HEK293T (cell line): ENCODE measurements around the gene TNNI3.

Source experiments
- CTCF ChIA-PET: fragments of 350-600 bp; formaldehyde crosslinking; extraction: SDS; loops from one replicate; lab custom pipeline; 2021; ENCODE audit warnings: antibody characterized with exemption, inconsistent platforms; lab: Yijun Ruan, JAX
- POLR2A ChIA-PET: fragments of 350-600 bp; formaldehyde crosslinking; extraction: SDS; loops from one replicate; lab custom pipeline; 2020; ENCODE audit warnings: antibody characterized with exemption, inconsistent platforms; lab: Yijun Ruan, JAX
- DNase-seq: peaks from one replicate; pipeline ENCODE4 v3.0.0; 2012; ENCODE audit warnings: mixed read lengths; ENCODE audit errors: extremely low spot score
- ARNT ChIP-seq: fragments of 450-650 bp; IDR thresholded peaks from 2 replicates; pipeline ENCODE4 v1.6.1; 2017; ENCODE audit warnings: mild to moderate bottlenecking
- BHLHE40 ChIP-seq: fragments of 450-650 bp; IDR thresholded peaks from 2 replicates; pipeline ENCODE4 v1.6.1; 2016; ENCODE audit warnings: mild to moderate bottlenecking, moderate library complexity, borderline replicate concordance
- CTBP1 ChIP-seq: fragments of 450-650 bp; IDR thresholded peaks from 2 replicates; pipeline ENCODE4 v1.6.1; 2016; ENCODE audit warnings: borderline replicate concordance
- ELF4 ChIP-seq: fragments of 450-650 bp; IDR thresholded peaks from 2 replicates; pipeline ENCODE4 v1.6.1; 2017; ENCODE audit warnings: antibody characterized with exemption
- FOXA1 ChIP-seq: fragments of 450-650 bp; IDR thresholded peaks from 2 replicates; pipeline ENCODE4 v1.6.1; 2016; ENCODE audit warnings: mild to moderate bottlenecking
- FOXK2 ChIP-seq: fragments of 450-650 bp; IDR thresholded peaks from 2 replicates; pipeline ENCODE4 v1.6.1; 2016; ENCODE audit warnings: mild to moderate bottlenecking
- FOXM1 ChIP-seq: fragments of 450-650 bp; IDR thresholded peaks from 2 replicates; pipeline ENCODE4 v1.6.1; 2017; ENCODE audit warnings: mild to moderate bottlenecking, borderline replicate concordance
- HDGF ChIP-seq: fragments of 450-650 bp; IDR thresholded peaks from 2 replicates; pipeline ENCODE4 v1.6.1; 2017; ENCODE audit warnings: antibody characterized with exemption, borderline replicate concordance
- L3MBTL2 ChIP-seq: fragments of 450-650 bp; conservative IDR thresholded peaks from 2 replicates; pipeline ENCODE4 v1.6.1; 2016; ENCODE audit warnings: mild to moderate bottlenecking
- LEF1 ChIP-seq: fragments of 450-650 bp; IDR thresholded peaks from 2 replicates; pipeline ENCODE4 v1.6.1; 2017; ENCODE audit warnings: mild to moderate bottlenecking, borderline replicate concordance
- NFRKB ChIP-seq: fragments of 450-650 bp; IDR thresholded peaks from 2 replicates; pipeline ENCODE4 v1.6.1; 2016; ENCODE audit warnings: mild to moderate bottlenecking, moderate library complexity
- PKNOX1 ChIP-seq: fragments of 450-650 bp; IDR thresholded peaks from 2 replicates; pipeline ENCODE4 v1.6.1; 2016
- SP1 ChIP-seq: fragments of 450-650 bp; IDR thresholded peaks from 2 replicates; pipeline ENCODE4 v1.6.1; 2017
- SUZ12 ChIP-seq: fragments of 450-650 bp; IDR thresholded peaks from 2 replicates; pipeline ENCODE4 v1.6.1; 2016; ENCODE audit warnings: mild to moderate bottlenecking
- TARDBP ChIP-seq: fragments of 450-650 bp; IDR thresholded peaks from 2 replicates; pipeline ENCODE4 v1.6.1; 2016
- ZNF384 ChIP-seq: fragments of 450-650 bp; IDR thresholded peaks from 2 replicates; pipeline ENCODE4 v1.6.1; 2016

TNNI3 gene

GRCh38 chr19:55115446-55116065 is 42.0 kb downstream of the TNNI3 start:
- ChIA-PET CTCF (interaction anchor here (0.5 kb wide), 1 partner anchor 186 kb away, joined by 3 read pairs; no protein-coding TSS in a partner anchor), POLR2A (no interaction called here)
- no peak for TF ChIP-seq SUZ12
- TF ChIP-seq FOXM1 = no peak
- no peak for TF ChIP-seq LEF1
- TF ChIP-seq NFRKB = no peak
- TF ChIP-seq L3MBTL2 = no peak
- TF ChIP-seq PKNOX1 = no peak
- TF ChIP-seq BHLHE40 = no peak
- no peak for TF ChIP-seq ARNT
- TF ChIP-seq ELF4 = no peak
- no peak for TF ChIP-seq FOXK2
- no peak for TF ChIP-seq SP1
- TF ChIP-seq FOXA1 = no peak
- DNase-seq = no peak

- ChIA-PET POLR2A (no interaction called here), CTCF (interaction anchor here (0.5 kb wide), 1 partner anchor 187 kb away, joined by 3 read pairs; no protein-coding TSS in a partner anchor)
- no peak for DNase-seq
- no peak for TF ChIP-seq TARDBP
- TF ChIP-seq LEF1 = no peak
Observed at GRCh38 chr19:55114566-55115145, 42.9 kb downstream of the TNNI3 start.

- ChIA-PET CTCF (no interaction called here), POLR2A (no interaction called here)
- no peak for TF ChIP-seq SP1
- TF ChIP-seq FOXA1 = no peak
- no peak for TF ChIP-seq FOXK2
- TF ChIP-seq NFRKB = no peak
- no peak for TF ChIP-seq FOXM1
- no peak for TF ChIP-seq SUZ12
- TF ChIP-seq ARNT = no peak
- no peak for TF ChIP-seq LEF1
- peak; percentile 48 for DNase-seq
Observed at GRCh38 chr19:55113570-55114039, 43.9 kb downstream of the TNNI3 start.

DNA sequence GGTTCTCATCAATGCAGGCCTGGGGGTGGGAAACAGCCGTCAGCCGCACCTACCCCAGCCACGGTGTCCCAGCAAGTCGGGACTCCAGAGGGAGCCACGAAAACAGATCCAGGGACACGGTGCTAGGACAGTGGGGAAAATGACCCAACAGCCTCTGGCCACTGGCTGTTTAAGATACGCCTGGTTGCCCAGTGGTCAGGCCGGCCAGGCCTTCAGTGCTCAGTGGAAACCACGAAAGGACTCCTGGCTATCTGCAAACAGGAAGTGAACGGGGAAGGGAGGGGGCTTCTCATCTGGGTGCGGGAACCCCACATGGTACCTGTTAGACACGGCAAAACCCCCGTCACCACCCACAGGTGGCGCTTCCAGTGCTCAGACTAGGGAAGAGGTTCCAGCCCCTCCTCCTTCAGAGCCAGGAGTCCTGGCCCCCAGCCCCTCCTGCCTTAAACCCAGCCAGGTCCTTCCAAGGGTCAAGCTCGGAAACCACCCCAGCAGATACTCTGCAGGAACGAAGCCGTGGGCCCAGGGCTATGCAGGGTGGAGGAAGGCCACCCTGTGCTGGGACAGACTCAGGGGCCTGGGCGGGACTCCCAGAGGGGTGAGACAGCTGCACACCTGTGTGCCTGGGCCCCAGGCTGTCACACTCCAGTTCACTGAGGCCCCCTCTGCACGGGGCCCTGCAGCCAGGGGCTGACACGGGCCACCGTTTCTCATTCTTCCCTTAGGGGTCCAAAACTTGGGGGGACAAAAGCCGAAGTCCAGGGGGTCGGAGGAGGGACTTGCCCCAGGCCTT is 44.6 kb downstream of the TNNI3 start:
- ChIA-PET POLR2A (no interaction called here), CTCF (no interaction called here)
- DNase-seq = no peak

GRCh38 chr19:55112246-55112776 is 45.2 kb downstream of the TNNI3 start:
- DNase-seq = no peak
- ChIA-PET POLR2A (no interaction called here), CTCF (no interaction called here)
- TF ChIP-seq NFRKB (no peak), SP1 (no peak), ZNF384 (no peak), TARDBP (no peak), HDGF (no peak), FOXM1 (no peak)

More for the DNA sequence above, 44.6 kb downstream of the TNNI3 start:
- TF ChIP-seq SUZ12 = no peak
- TF ChIP-seq BHLHE40 = no peak
- no peak for TF ChIP-seq FOXA1
- TF ChIP-seq SP1 = no peak
- no peak for TF ChIP-seq FOXM1
- TF ChIP-seq L3MBTL2 = no peak
- TF ChIP-seq FOXK2 = no peak
- TF ChIP-seq TARDBP = no peak
- no peak for TF ChIP-seq HDGF
- no peak for TF ChIP-seq ELF4

- no peak for DNase-seq
- ChIA-PET CTCF (no interaction called here), POLR2A (no interaction called here)
- TF ChIP-seq HDGF = no peak
- TF ChIP-seq ARNT = no peak
- no peak for TF ChIP-seq SP1
- TF ChIP-seq SUZ12 = no peak
- no peak for TF ChIP-seq NFRKB
- no peak for TF ChIP-seq FOXA1
- TF ChIP-seq BHLHE40 = no peak
- no peak for TF ChIP-seq LEF1
- TF ChIP-seq ZNF384 = no peak
- TF ChIP-seq ELF4 = no peak
- TF ChIP-seq TARDBP = no peak
- TF ChIP-seq PKNOX1 = no peak
- no peak for TF ChIP-seq FOXK2
- no peak for TF ChIP-seq CTBP1
- TF ChIP-seq FOXM1 = no peak
- TF ChIP-seq L3MBTL2 = no peak
Observed at GRCh38 chr19:55111238-55111831, 46.2 kb downstream of the TNNI3 start.
